Large intestine (tissue), 3 donors: ENCODE results near the gene MELTF. TPM values are rescaled to one million over a fixed set of nuclear protein-coding genes. Genes with fewer than 3 reads are reported as not detected.

Experiments
- DNase-seq, 2 donors: peaks; one replicate each; pipeline versions ENCODE4 v3.0.0 to v3.0.0-alpha.2; 2013
- H3K27ac ChIP-seq: one replicate; pipeline ENCODE4 v1.5.1; 2013; ENCODE audit warnings: low read length
- H3K27me3 ChIP-seq: 2 replicates; pipeline ENCODE4 v1.6.1; 2013; ENCODE audit warnings: low read length; ENCODE audit not compliant: control insufficient read depth, insufficient read depth
- H3K36me3 ChIP-seq: 2 replicates; pipeline ENCODE4 v1.6.1; 2013; ENCODE audit warnings: low read length; ENCODE audit not compliant: control insufficient read depth, insufficient read depth
- H3K4me1 ChIP-seq: one replicate; pipeline ENCODE4 v1.6.1; 2013; ENCODE audit warnings: low read length; ENCODE audit not compliant: control insufficient read depth, insufficient read depth
- H3K4me3 ChIP-seq: one replicate; pipeline ENCODE4 v1.5.1; 2013; ENCODE audit warnings: low read length
- H3K9me3 ChIP-seq: one replicate; pipeline ENCODE4 v1.6.1; 2013; ENCODE audit warnings: mild to moderate bottlenecking, low read depth, low read length, moderate library complexity; ENCODE audit not compliant: control insufficient read depth
- WGBS: methylation state at CpG from one replicate; pipeline ENCODE4 v1.1.5; 2013; ENCODE audit warnings: low lambda C conversion rate; ENCODE audit not compliant: insufficient coverage; 5-methylcytosine and 5-hydroxymethylcytosine counted together
- polyA plus RNA-seq: library from polyadenylated mRNA; unstranded; fragments of 120-200 nt; gene quantifications from one replicate; pipeline ENCODE4 v1.2.1, GENCODE V29; 2013

Gene MELTF
- polyA plus RNA-seq, 1 donor, result 414 TPM

- H3K4me1 ChIP-seq, result peaks cover 30% of the 10 kb centered on the region
- no CpG with 5 or more reads among the region's 55 CpGs for WGBS
- H3K9me3 ChIP-seq, result peaks cover 17% of the 10 kb centered on the region
- no peaks in the 10 kb centered on the region for H3K27me3 ChIP-seq
- no peak for DNase-seq
- H3K27ac ChIP-seq, result peak overlapping the region; percentile 38
- H3K4me3 ChIP-seq, result peak overlapping the region; percentile 13
- peaks cover 40% of the 10 kb centered on the region for H3K36me3 ChIP-seq
Measured at GRCh38 chr3:197001972-197002700, 27.5 kb downstream of the MELTF start.

- WGBS, result no CpG with 5 or more reads among the region's 20 CpGs
- H3K27me3 ChIP-seq, result no peaks in the 10 kb centered on the region
- peaks cover 17% of the 10 kb centered on the region for H3K9me3 ChIP-seq
- H3K4me1 ChIP-seq, result peaks cover 22% of the 10 kb centered on the region
- peak overlapping the region; percentile 38 for H3K27ac ChIP-seq
- peaks cover 33% of the 10 kb centered on the region for H3K36me3 ChIP-seq
- no peak overlapping the region for H3K4me3 ChIP-seq
- no peak for DNase-seq
Measured at GRCh38 chr3:197001106-197001971, 28.3 kb downstream of the MELTF start.

- Histone ChIP-seq H3K4me1 (peaks cover 16% of the 10 kb centered on the region), H3K27me3 (no peaks in the 10 kb centered on the region), H3K4me3 (no peak overlapping the region), H3K27ac (no peak overlapping the region), H3K9me3 (peaks cover 17% of the 10 kb centered on the region), H3K36me3 (peaks cover 25% of the 10 kb centered on the region)
- no peak for DNase-seq
- WGBS, result no CpG with 5 or more reads among the region's 5 CpGs
Measured at GRCh38 chr3:197000211-197000610, 29.4 kb downstream of the MELTF start.

GRCh38 chr3:196998966-196999760 lies 30.5 kb downstream of the MELTF start:
- H3K36me3 ChIP-seq, result peaks cover 16% of the 10 kb centered on the region
- peak in 1 of 2 donors; percentile 46 for DNase-seq
- no peaks in the 10 kb centered on the region for H3K27me3 ChIP-seq
- H3K4me1 ChIP-seq, result peaks cover 7% of the 10 kb centered on the region
- peaks cover 22% of the 10 kb centered on the region for H3K9me3 ChIP-seq
- WGBS, result no CpG with 5 or more reads among the region's 21 CpGs
- H3K4me3 ChIP-seq, result no peak overlapping the region
- H3K27ac ChIP-seq, result peak overlapping the region; percentile 35

GRCh38 chr3:196997311-196997710 lies 32.3 kb downstream of the MELTF start:
- no peaks in the 10 kb centered on the region for H3K4me1 ChIP-seq
- H3K36me3 ChIP-seq, result peaks cover 11% of the 10 kb centered on the region
- peaks cover 25% of the 10 kb centered on the region for H3K9me3 ChIP-seq
- no peak overlapping the region for H3K27ac ChIP-seq
- DNase-seq, result no peak
- H3K4me3 ChIP-seq, result no peak overlapping the region
- H3K27me3 ChIP-seq, result no peaks in the 10 kb centered on the region
- WGBS, result no CpG with 5 or more reads among the region's 15 CpGs

GRCh38 chr3:196996454-196997265 lies 33.0 kb downstream of the MELTF start:
- H3K27me3 ChIP-seq, result no peaks in the 10 kb centered on the region
- no peak overlapping the region for H3K4me3 ChIP-seq
- H3K36me3 ChIP-seq, result peaks cover 5% of the 10 kb centered on the region
- no peak for DNase-seq
- H3K4me1 ChIP-seq, result peaks cover 2% of the 10 kb centered on the region
- peaks cover 22% of the 10 kb centered on the region for H3K9me3 ChIP-seq
- H3K27ac ChIP-seq, result no peak overlapping the region
- WGBS, result no CpG with 5 or more reads among the region's 17 CpGs

- Histone ChIP-seq H3K4me3 (no peak overlapping the region), H3K9me3 (peaks cover 22% of the 10 kb centered on the region), H3K4me1 (peaks cover 11% of the 10 kb centered on the region), H3K27me3 (no peaks in the 10 kb centered on the region), H3K27ac (no peak overlapping the region), H3K36me3 (peaks cover under 1% of the 10 kb centered on the region)
- no CpG with 5 or more reads among the region's 14 CpGs for WGBS
- DNase-seq, result no peak
Measured at GRCh38 chr3:196995646-196996355, 33.8 kb downstream of the MELTF start.

- no peak for DNase-seq
- no CpG with 5 or more reads among the region's 19 CpGs for WGBS
- H3K4me3 ChIP-seq, result no peak overlapping the region
Measured at GRCh38 chr3:196995027-196995426, 34.6 kb downstream of the MELTF start.

GRCh38 chr3:196994056-196994455 lies 35.6 kb downstream of the MELTF start:
- no peaks in the 10 kb centered on the region for H3K27me3 ChIP-seq
- H3K4me3 ChIP-seq, result no peak overlapping the region
- peaks cover 16% of the 10 kb centered on the region for H3K9me3 ChIP-seq
- WGBS, result no CpG with 5 or more reads among the region's 16 CpGs
- no peaks in the 10 kb centered on the region for H3K36me3 ChIP-seq
- no peak overlapping the region for H3K27ac ChIP-seq
- DNase-seq, result no peak
- H3K4me1 ChIP-seq, result peaks cover 28% of the 10 kb centered on the region

More at GRCh38 chr3:196995027-196995426, 34.6 kb downstream of the MELTF start:
- H3K9me3 ChIP-seq, result peaks cover 22% of the 10 kb centered on the region
- no peaks in the 10 kb centered on the region for H3K27me3 ChIP-seq
- peaks cover 18% of the 10 kb centered on the region for H3K4me1 ChIP-seq
- no peak overlapping the region for H3K27ac ChIP-seq
- no peaks in the 10 kb centered on the region for H3K36me3 ChIP-seq
